H9 (cell line): Measurements from ENCODE around the gene GRIA4. TPM values are rescaled to one million over a fixed set of nuclear protein-coding genes. Genes with fewer than 3 reads are reported as not detected.

Experiments
- DNase-seq: peaks from one replicate; pipeline ENCODE4 v3.0.0-alpha.2; 2017
- H2AFZ ChIP-seq: one replicate; pipeline ENCODE4 v1.6.1; 2013; ENCODE audit warnings: mild to moderate bottlenecking, low read length, control low read depth, moderate library complexity
- H2AK5ac ChIP-seq: 2 replicates; pipeline ENCODE4 v1.6.1; 2013; ENCODE audit warnings: low read length, control low read depth, mixed read lengths; ENCODE audit not compliant: insufficient read length
- H2BK120ac ChIP-seq: one replicate; pipeline ENCODE4 v1.6.1; 2013; ENCODE audit warnings: low read depth, mild to moderate bottlenecking, low read length, control low read depth, inconsistent platforms; ENCODE audit not compliant: poor library complexity, severe bottlenecking
- H2BK12ac ChIP-seq: 2 replicates; pipeline ENCODE4 v1.6.1; 2013; ENCODE audit warnings: low read length, control low read depth, mixed read lengths, low read depth; ENCODE audit not compliant: insufficient read length
- H2BK15ac ChIP-seq: 2 replicates; pipeline ENCODE4 v1.6.1; 2013; ENCODE audit warnings: low read depth, low read length, control low read depth
- H2BK20ac ChIP-seq: one replicate; pipeline ENCODE4 v1.6.1; 2013; ENCODE audit warnings: low read depth, mild to moderate bottlenecking, low read length, control low read depth, inconsistent platforms; ENCODE audit not compliant: poor library complexity, severe bottlenecking
- H2BK5ac ChIP-seq: 2 replicates; pipeline ENCODE4 v1.6.1; 2013; ENCODE audit warnings: low read length, control low read depth, mixed read lengths; ENCODE audit not compliant: insufficient read length
- H3K14ac ChIP-seq: 2 replicates; pipeline ENCODE4 v1.6.1; 2013; ENCODE audit warnings: low read length, control low read depth; ENCODE audit not compliant: insufficient read depth
- H3K18ac ChIP-seq: 2 replicates; pipeline ENCODE4 v1.6.1; 2013; ENCODE audit warnings: low read depth, mild to moderate bottlenecking, mixed read lengths, low read length, control low read depth; ENCODE audit not compliant: insufficient read length
- H3K23ac ChIP-seq: 2 replicates; pipeline ENCODE4 v1.6.1; 2013; ENCODE audit warnings: low read length, control low read depth, mixed read lengths, low read depth; ENCODE audit not compliant: insufficient read length
- H3K23me2 ChIP-seq: 2 replicates; pipeline ENCODE4 v1.6.1; 2013; ENCODE audit warnings: low read depth, mild to moderate bottlenecking, mixed read lengths, low read length, control low read depth; ENCODE audit not compliant: insufficient read length, poor library complexity, severe bottlenecking
- H3K27ac ChIP-seq: 2 replicates; pipeline ENCODE4 v1.5.1; 2013; ENCODE audit warnings: low read length, control low read depth, mixed read lengths, low read depth; ENCODE audit not compliant: insufficient read length
- H3K27me3 ChIP-seq: 2 replicates; pipeline ENCODE4 v1.6.1; 2013; ENCODE audit warnings: low read length, control low read depth, inconsistent platforms; ENCODE audit not compliant: insufficient read depth
- H3K4ac ChIP-seq: 2 replicates; pipeline ENCODE4 v1.6.1; 2013; ENCODE audit warnings: low read depth, mild to moderate bottlenecking, control low read depth, inconsistent platforms, low read length, moderate library complexity
- H3K4me1 ChIP-seq: 2 replicates; pipeline ENCODE4 v1.6.1; 2013; ENCODE audit warnings: low read length, control low read depth, inconsistent platforms; ENCODE audit not compliant: insufficient read depth
- H3K4me2 ChIP-seq: 2 replicates; pipeline ENCODE4 v1.6.1; 2013; ENCODE audit warnings: low read length, control low read depth, mixed read lengths; ENCODE audit not compliant: insufficient read length, insufficient read depth
- H3K56ac ChIP-seq: 2 replicates; pipeline ENCODE4 v1.6.1; 2013; ENCODE audit warnings: low read depth, mild to moderate bottlenecking, mixed read lengths, low read length, control low read depth; ENCODE audit not compliant: insufficient read length
- H3K79me1 ChIP-seq: 2 replicates; pipeline ENCODE4 v1.6.1; 2013; ENCODE audit warnings: low read depth, mild to moderate bottlenecking, moderate library complexity, low read length, control low read depth, inconsistent platforms; ENCODE audit not compliant: insufficient read depth, poor library complexity, severe bottlenecking
- H3K79me2 ChIP-seq: 2 replicates; pipeline ENCODE4 v1.6.1; 2013; ENCODE audit warnings: low read length, control low read depth, inconsistent platforms; ENCODE audit not compliant: insufficient read depth
- H3K9ac ChIP-seq: 2 replicates; pipeline ENCODE4 v1.6.1; 2013; ENCODE audit warnings: low read length, control low read depth, mixed read lengths; ENCODE audit not compliant: insufficient read length; ENCODE audit errors: extremely low read depth
- H3K9me3 ChIP-seq: one replicate; pipeline ENCODE4 v1.6.1; 2013; ENCODE audit warnings: low read depth, low read length, inconsistent platforms; ENCODE audit not compliant: control insufficient read depth
- H3T11ph ChIP-seq: one replicate; pipeline ENCODE4 v1.6.1; 2013; ENCODE audit warnings: mild to moderate bottlenecking, low read length, control low read depth, inconsistent platforms
- H4K20me1 ChIP-seq: one replicate; pipeline ENCODE4 v1.6.1; 2013; ENCODE audit not compliant: control insufficient read depth, insufficient read length, insufficient read depth
- H4K5ac ChIP-seq: 2 replicates; pipeline ENCODE4 v1.6.1; 2013; ENCODE audit warnings: low read depth, mild to moderate bottlenecking, mixed read lengths, low read length, control low read depth; ENCODE audit not compliant: insufficient read length
- H4K8ac ChIP-seq: replicated peaks from 2 replicates; pipeline ENCODE4 v1.6.1; 2013; ENCODE audit warnings: low read length, control low read depth, mixed read lengths, low read depth; ENCODE audit not compliant: insufficient read length
- H4K91ac ChIP-seq: 2 replicates; pipeline ENCODE4 v1.6.1; 2013; ENCODE audit warnings: low read depth, mild to moderate bottlenecking, moderate library complexity, mixed read lengths, low read length, control low read depth; ENCODE audit not compliant: insufficient read length
- H3K27ac Mint-ChIP-seq, 3 experiments: 2 replicates in 2 of 3; 3 replicates in 1 of 3; pipeline ENCODE4 v1.8.0; 2020 to 2021; ENCODE audit warnings: mixed read lengths in 3 of 3, mild to moderate bottlenecking in 1 of 3, moderate library complexity in 1 of 3
- H3K27me3 Mint-ChIP-seq: 2 replicates; pipeline ENCODE4 v1.8.0; 2021; ENCODE audit warnings: low read depth, mild to moderate bottlenecking, moderate library complexity, mixed read lengths
- H3K36me3 Mint-ChIP-seq, 3 experiments: 2 replicates in 2 of 3; 3 replicates in 1 of 3; pipeline ENCODE4 v1.8.0; 2020 to 2021; ENCODE audit warnings: low read depth in 3 of 3, mixed read lengths in 3 of 3; ENCODE audit not compliant: insufficient read depth in 1 of 3
- H3K4me1 Mint-ChIP-seq, 2 experiments: 2 replicates each; pipeline ENCODE4 v1.8.0; 2020; ENCODE audit warnings: mixed read lengths in 2 of 2
- H3K4me3 Mint-ChIP-seq, 2 experiments: 2 replicates in 1 of 2; 3 replicates in 1 of 2; pipeline ENCODE4 v1.8.0; 2020 to 2021; ENCODE audit warnings: mild to moderate bottlenecking in 2 of 2, mixed read lengths in 2 of 2, moderate library complexity in 1 of 2
- H3K9me3 Mint-ChIP-seq, 2 experiments: 2 replicates in 1 of 2; 3 replicates in 1 of 2; pipeline ENCODE4 v1.8.0; 2020; ENCODE audit warnings: mild to moderate bottlenecking in 2 of 2, mixed read lengths in 2 of 2, moderate library complexity in 1 of 2
- WGBS: extraction: QIAGEN DNeasy Blood & Tissue Kit; methylation state at CpG from one replicate; pipeline ENCODE4 v1.1.7; 2013; ENCODE audit warnings: missing lambda C conversion rate, low lambda C conversion rate, mixed read lengths; ENCODE audit not compliant: insufficient read length; ENCODE audit errors: extremely low coverage; 5-methylcytosine and 5-hydroxymethylcytosine counted together
- total RNA-seq: library from RNA; stranded (reverse); gene quantifications from 2 replicates; pipeline ENCODE4 v1.2.1, GENCODE V29; 2021
- TF ChIP-seq, protein P1 (sequence below): fragments of 200-600 bp; sonication (generic); conservative IDR thresholded peaks from 3 replicates; pipeline ENCODE4 v1.8.0; 2021; ENCODE audit warnings: antibody characterized with exemption, mild to moderate bottlenecking

GRIA4 gene
- total RNA-seq, 1 experiment from 2014 or later = 0.83 TPM

DNA sequence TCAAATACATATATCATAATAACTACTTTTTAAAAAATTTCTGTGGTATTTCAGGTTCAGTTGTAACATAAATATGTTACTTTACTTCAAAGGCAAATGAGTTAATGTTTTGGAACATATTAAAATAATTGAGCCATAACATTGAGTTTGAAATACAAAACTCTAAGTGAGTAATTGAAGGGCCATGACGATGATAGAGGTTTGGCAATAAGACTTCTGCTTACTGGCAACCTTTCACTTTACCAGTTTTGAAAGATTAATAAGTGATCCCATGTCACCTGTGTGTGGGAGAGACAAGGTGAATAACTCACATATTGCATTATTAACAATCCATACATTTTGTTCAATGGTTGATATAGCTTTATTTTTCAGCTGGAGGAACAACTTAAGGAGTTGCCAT, 144.4 kb downstream of the GRIA4 start:
- H3K27me3 Mint-ChIP-seq = no peaks in the 10 kb centered on the region
- Histone ChIP-seq H3K18ac (no peak overlapping the region), H2BK120ac (no peak overlapping the region), H2AK5ac (no peak overlapping the region), H3K4ac (no peak overlapping the region), H3K9me3 (no peaks in the 10 kb centered on the region), H2BK5ac (no peak overlapping the region), H3T11ph (no peak overlapping the region), H3K27me3 (no peaks in the 10 kb centered on the region), H3K56ac (no peak overlapping the region), H3K4me2 (no peak overlapping the region), H3K4me1 (no peaks in the 10 kb centered on the region; the same call in none of the 2 replicates), H3K23ac (no peak overlapping the region), H2BK12ac (no peak overlapping the region), H3K14ac (no peak overlapping the region), H3K23me2 (no peaks in the 10 kb centered on the region), H2BK20ac (no peak overlapping the region), H4K20me1 (no peaks in the 10 kb centered on the region), H4K5ac (no peak overlapping the region), H2AFZ (no peak overlapping the region), H4K8ac (no peak overlapping the region), H3K9ac (no peak overlapping the region), H3K27ac (no peak overlapping the region), H3K79me1 (no peaks in the 10 kb centered on the region), H2BK15ac (no peak overlapping the region), H4K91ac (no peak overlapping the region), H3K79me2 (no peaks in the 10 kb centered on the region)
- DNase-seq = no peak
- no peak overlapping the region for H3K27ac Mint-ChIP-seq
- no CpG with 5 or more reads among the region's 1 CpG for WGBS
- no peaks in the 10 kb centered on the region for H3K9me3 Mint-ChIP-seq
- TF ChIP-seq, protein P1, sequence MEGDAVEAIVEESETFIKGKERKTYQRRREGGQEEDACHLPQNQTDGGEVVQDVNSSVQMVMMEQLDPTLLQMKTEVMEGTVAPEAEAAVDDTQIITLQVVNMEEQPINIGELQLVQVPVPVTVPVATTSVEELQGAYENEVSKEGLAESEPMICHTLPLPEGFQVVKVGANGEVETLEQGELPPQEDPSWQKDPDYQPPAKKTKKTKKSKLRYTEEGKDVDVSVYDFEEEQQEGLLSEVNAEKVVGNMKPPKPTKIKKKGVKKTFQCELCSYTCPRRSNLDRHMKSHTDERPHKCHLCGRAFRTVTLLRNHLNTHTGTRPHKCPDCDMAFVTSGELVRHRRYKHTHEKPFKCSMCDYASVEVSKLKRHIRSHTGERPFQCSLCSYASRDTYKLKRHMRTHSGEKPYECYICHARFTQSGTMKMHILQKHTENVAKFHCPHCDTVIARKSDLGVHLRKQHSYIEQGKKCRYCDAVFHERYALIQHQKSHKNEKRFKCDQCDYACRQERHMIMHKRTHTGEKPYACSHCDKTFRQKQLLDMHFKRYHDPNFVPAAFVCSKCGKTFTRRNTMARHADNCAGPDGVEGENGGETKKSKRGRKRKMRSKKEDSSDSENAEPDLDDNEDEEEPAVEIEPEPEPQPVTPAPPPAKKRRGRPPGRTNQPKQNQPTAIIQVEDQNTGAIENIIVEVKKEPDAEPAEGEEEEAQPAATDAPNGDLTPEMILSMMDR = no peak
- peaks cover 9 to 14% of the 10 kb centered on the region in 2 experiments for H3K4me1 Mint-ChIP-seq
- H3K36me3 Mint-ChIP-seq = no peaks in the 10 kb centered on the region; a peak in 2 of 7 replicates
- H3K4me3 Mint-ChIP-seq = no peak overlapping the region
